ENCODE results near the gene CABLES2. TPM values are rescaled to one million over a fixed set of nuclear protein-coding genes. Genes with fewer than 3 reads are reported as not detected.

CABLES2 gene
- total RNA-seq, 2 donors from 2014 or later = 1.6 to 2.6 TPM

DNA sequence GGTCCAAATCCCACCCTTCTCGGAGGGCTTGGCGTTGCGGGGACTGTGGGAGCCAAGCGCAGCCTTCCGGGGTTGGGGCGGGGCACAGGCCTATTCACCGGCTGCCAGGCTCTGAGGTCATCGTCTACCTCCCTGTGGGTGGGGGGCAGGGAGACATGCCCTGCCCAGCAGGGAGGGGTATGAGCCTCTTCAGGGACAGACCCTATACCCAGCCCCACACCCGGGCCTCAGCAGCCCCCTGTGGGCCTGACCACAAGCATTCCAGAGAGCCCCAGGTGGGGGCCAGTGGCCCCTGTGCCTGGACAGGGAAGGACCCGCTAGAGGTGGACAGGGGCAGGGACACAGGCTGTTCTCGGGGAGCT lies 51.6 kb downstream of the CABLES2 start:
- ATAC-seq (peak; percentile 53), DNase-seq (peak; percentile 53 to 75 (median 64))
- TF ChIP-seq, protein P1, sequence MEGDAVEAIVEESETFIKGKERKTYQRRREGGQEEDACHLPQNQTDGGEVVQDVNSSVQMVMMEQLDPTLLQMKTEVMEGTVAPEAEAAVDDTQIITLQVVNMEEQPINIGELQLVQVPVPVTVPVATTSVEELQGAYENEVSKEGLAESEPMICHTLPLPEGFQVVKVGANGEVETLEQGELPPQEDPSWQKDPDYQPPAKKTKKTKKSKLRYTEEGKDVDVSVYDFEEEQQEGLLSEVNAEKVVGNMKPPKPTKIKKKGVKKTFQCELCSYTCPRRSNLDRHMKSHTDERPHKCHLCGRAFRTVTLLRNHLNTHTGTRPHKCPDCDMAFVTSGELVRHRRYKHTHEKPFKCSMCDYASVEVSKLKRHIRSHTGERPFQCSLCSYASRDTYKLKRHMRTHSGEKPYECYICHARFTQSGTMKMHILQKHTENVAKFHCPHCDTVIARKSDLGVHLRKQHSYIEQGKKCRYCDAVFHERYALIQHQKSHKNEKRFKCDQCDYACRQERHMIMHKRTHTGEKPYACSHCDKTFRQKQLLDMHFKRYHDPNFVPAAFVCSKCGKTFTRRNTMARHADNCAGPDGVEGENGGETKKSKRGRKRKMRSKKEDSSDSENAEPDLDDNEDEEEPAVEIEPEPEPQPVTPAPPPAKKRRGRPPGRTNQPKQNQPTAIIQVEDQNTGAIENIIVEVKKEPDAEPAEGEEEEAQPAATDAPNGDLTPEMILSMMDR (IDR thresholded peaks at IDR 0.05) = no peak
- TF ChIP-seq POLR2A (IDR thresholded peaks at IDR 0.05) = no peak
- Histone ChIP-seq H3K36me3 (replicated peaks in 1 of 2; ENCODE audit: insufficient read depth in 1 of 2, low read depth in 2 of 2) (peaks cover 0 to 3% of the 10 kb centered on the region in 2 donors), H3K27me3 (no peaks in the 10 kb centered on the region), H3K4me1 (peaks cover 54% of the 10 kb centered on the region), H3K4me3 (no peak overlapping the region), H3K9me3 (no peaks in the 10 kb centered on the region), H3K27ac (peak overlapping the region; percentile 27 to 80 (median 73))
- intact Hi-C loops (cut with DNase I) = no loop called here
- 44% methylated on average over 9 of the region's 11 CpGs; no CpG with 5 or more reads in 1 of the 2 donors for WGBS, 2 donors

GRCh38 chr20:62354811-62355341 lies 52.2 kb downstream of the CABLES2 start:
- Histone ChIP-seq H3K9me3 (no peaks in the 10 kb centered on the region), H3K36me3 (replicated peaks in 1 of 2; ENCODE audit: insufficient read depth in 1 of 2, low read depth in 2 of 2) (peaks cover 0 to 3% of the 10 kb centered on the region in 2 donors), H3K4me1 (peaks cover 54% of the 10 kb centered on the region), H3K4me3 (no peak overlapping the region), H3K27me3 (no peaks in the 10 kb centered on the region), H3K27ac (peak overlapping the region; percentile 5 to 80 (median 73))
- WGBS, 2 donors = 71 to 93% methylated on average over 6 to 13 of the region's 16 CpGs
- intact Hi-C loops (cut with DNase I) = no loop called here
- TF ChIP-seq, protein P1 (IDR thresholded peaks at IDR 0.05) = no peak
- no peak for TF ChIP-seq POLR2A (IDR thresholded peaks at IDR 0.05)
- ATAC-seq = no peak
- no peak for DNase-seq

- Histone ChIP-seq H3K4me1 (peaks cover 49% of the 10 kb centered on the region), H3K9me3 (no peaks in the 10 kb centered on the region), H3K36me3 (replicated peaks in 1 of 2; ENCODE audit: insufficient read depth in 1 of 2, low read depth in 2 of 2) (peaks cover 0 to 3% of the 10 kb centered on the region in 2 donors), H3K4me3 (no peak overlapping the region), H3K27ac (peak overlapping the region in 1 of 4 donors; percentile 76), H3K27me3 (no peaks in the 10 kb centered on the region)
- 78 to 88% methylated on average over 2 to 11 of the region's 14 CpGs for WGBS, 2 donors
- intact Hi-C loops (cut with DNase I) = no loop called here
- TF ChIP-seq POLR2A (IDR thresholded peaks at IDR 0.05) = no peak
- TF ChIP-seq, protein P1 (IDR thresholded peaks at IDR 0.05) = no peak
- DNase-seq = no peak
- no peak for ATAC-seq
These were observed 52.9 kb downstream of the CABLES2 start for GRCh38 chr20:62354031-62354808.

GRCh38 chr20:62353289-62354030 lies 53.6 kb downstream of the CABLES2 start:
- Histone ChIP-seq H3K4me3 (no peak overlapping the region), H3K36me3 (replicated peaks in 1 of 2; ENCODE audit: insufficient read depth in 1 of 2, low read depth in 2 of 2) (peaks cover 0 to 3% of the 10 kb centered on the region in 2 donors)

More at GRCh38 chr20:62353289-62354030, 53.6 kb downstream of the CABLES2 start:
- Histone ChIP-seq H3K27ac (peak overlapping the region in 2 of 4 donors; percentile 40 to 49), H3K27me3 (no peaks in the 10 kb centered on the region), H3K9me3 (no peaks in the 10 kb centered on the region), H3K4me1 (peaks cover 42% of the 10 kb centered on the region)
- WGBS, 2 donors = 91% methylated on average over 16 of the region's 16 CpGs; no CpG with 5 or more reads in 1 of the 2 donors
- no peak for ATAC-seq
- TF ChIP-seq, protein P1 (IDR thresholded peaks at IDR 0.05) = no peak
- TF ChIP-seq POLR2A (IDR thresholded peaks at IDR 0.05) = no peak
- DNase-seq = no peak
- intact Hi-C loops (cut with DNase I) = no loop called here
